Lower leg skin (tissue), 4 donors: ENCODE measurements around the gene RCAN1. TPM values are rescaled to one million over a fixed set of nuclear protein-coding genes. Genes with fewer than 3 reads are reported as not detected.

Source experiments
- DNase-seq, 2 donors: peaks; one replicate each; pipeline ENCODE4 v3.0.0-alpha.2; 2019; ENCODE audit warnings: low spot score in 2 of 2
- H3K4me3 ChIP-seq: fragments of 200-600 bp; sonication (generic); 2 replicates; pipeline ENCODE4 v1.5.1; 2017; ENCODE audit warnings: mild to moderate bottlenecking, low read depth; ENCODE audit not compliant: poor library complexity, severe bottlenecking
- CTCF ChIP-seq, 3 donors: fragments of 450-650 bp; IDR thresholded peaks; one replicate each; pipeline ENCODE4 v1.5.1; 2016; ENCODE audit warnings: antibody characterized with exemption in 3 of 3, mild to moderate bottlenecking in 3 of 3, moderate library complexity in 2 of 3
- POLR2A ChIP-seq, 2 donors: fragments of 450-650 bp; IDR thresholded peaks; one replicate each; pipeline ENCODE4 v1.6.1; 2016 to 2017; ENCODE audit warnings: antibody characterized with exemption in 2 of 2, mild to moderate bottlenecking in 1 of 2, moderate library complexity in 1 of 2
- WGBS, 2 donors: methylation state at CpG; one replicate each; pipeline ENCODE4 v1.1.5; 2018; 5-methylcytosine and 5-hydroxymethylcytosine counted together
- intact Hi-C: fragments of 100-400 bp; cut with DNase I; formaldehyde crosslinking; loops from one replicate; pipeline ENCODE4 v1.15.0; 2023; ENCODE audit warnings: low total_unique reads
- total RNA-seq, 4 donors: library from RNA; depleted of rRNA; stranded (reverse); fragments of >200 nt; gene quantifications; one replicate each; pipeline ENCODE4 v1.1.0, GENCODE V29; 2016

Gene RCAN1
- total RNA-seq, 4 donors from 2014 or later = 18.8 to 29.0 (median 19.4) TPM

GRCh38 chr21:34580181-34580700, 34.7 kb downstream of the RCAN1 start:
- intact Hi-C loops = no loop called here
- DNase-seq = peak in 1 of 2 donors; percentile 48
- WGBS, 2 donors = 38 to 47% methylated on average over 9 of the region's 9 CpGs
- TF ChIP-seq POLR2A (IDR thresholded peaks at IDR 0.05) (no peak), CTCF (IDR thresholded peaks at IDR 0.05) (no peak)
- H3K4me3 ChIP-seq = no peak overlapping the region

- TF ChIP-seq POLR2A (IDR thresholded peaks at IDR 0.05) = no peak
- no peak for TF ChIP-seq CTCF (IDR thresholded peaks at IDR 0.05)
- no peak overlapping the region for H3K4me3 ChIP-seq
- WGBS, 2 donors = 89 to 96% methylated on average over 1 of the region's 1 CpG
These were observed 35.5 kb downstream of the RCAN1 start for GRCh38 chr21:34579411-34579810.

GRCh38 chr21:34576041-34576511, 38.8 kb downstream of the RCAN1 start:
- WGBS, 2 donors = 20 to 30% methylated on average over 5 of the region's 5 CpGs
- no peak overlapping the region for H3K4me3 ChIP-seq
- intact Hi-C loops = no loop called here
- DNase-seq = no peak
- TF ChIP-seq POLR2A (IDR thresholded peaks at IDR 0.05) = no peak
- no peak for TF ChIP-seq CTCF (IDR thresholded peaks at IDR 0.05)

More at GRCh38 chr21:34579411-34579810, 35.5 kb downstream of the RCAN1 start:
- intact Hi-C loops = no loop called here
- DNase-seq = no peak

GRCh38 chr21:34574601-34575529, 40.0 kb downstream of the RCAN1 start:
- TF ChIP-seq CTCF (IDR thresholded peaks at IDR 0.05) = no peak
- no peak for TF ChIP-seq POLR2A (IDR thresholded peaks at IDR 0.05)
- 74 to 80% methylated on average over 24 of the region's 24 CpGs for WGBS, 2 donors

GRCh38 chr21:34571994-34572393, 42.9 kb downstream of the RCAN1 start:
- intact Hi-C loops = no loop called here
- no peak overlapping the region for H3K4me3 ChIP-seq
- TF ChIP-seq POLR2A (IDR thresholded peaks at IDR 0.05) = no peak
- no peak for TF ChIP-seq CTCF (IDR thresholded peaks at IDR 0.05)
- no peak for DNase-seq
- WGBS, 2 donors = 90 to 91% methylated on average over 7 of the region's 7 CpGs

More at GRCh38 chr21:34574601-34575529, 40.0 kb downstream of the RCAN1 start:
- H3K4me3 ChIP-seq = no peak overlapping the region
- no peak for DNase-seq
- intact Hi-C loops = no loop called here
